ENCODE results near the gene C3orf85.

The C3orf85 gene

DNA sequence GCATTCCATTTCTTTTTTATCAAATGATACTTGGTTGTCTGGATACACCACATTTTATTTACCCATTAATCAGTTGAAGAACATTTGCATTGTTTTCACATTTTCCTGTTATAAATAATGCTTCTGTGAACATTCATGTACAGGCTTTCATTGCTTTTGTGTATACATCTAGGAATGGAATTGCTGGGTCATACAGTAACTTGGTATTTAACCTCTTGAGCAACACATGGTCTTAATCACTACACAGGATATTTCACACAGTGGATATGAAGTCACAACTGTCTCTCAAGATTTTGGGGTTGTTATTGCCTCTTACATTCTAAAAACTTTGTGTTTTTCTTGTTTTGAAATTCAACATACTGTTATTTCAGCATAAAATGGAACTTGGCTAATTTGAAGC is 48.2 kb downstream of the C3orf85 start:
- Histone ChIP-seq H3K4me3 (ENCODE audit: extremely low read depth, insufficient read depth, low read length, poor library complexity, severe bottlenecking) (no peak overlapping the region), H3K27ac (ENCODE audit: low read depth, low read length, severe bottlenecking) (no peak overlapping the region), H3K36me3 (ENCODE audit: control insufficient read depth, insufficient read depth, low read length) (no peaks in the 10 kb centered on the region), H3K9me3 (ENCODE audit: control insufficient read depth, low read length) (no peaks in the 10 kb centered on the region), H3K4me1 (ENCODE audit: control insufficient read depth, insufficient read depth, low read length, poor library complexity, severe bottlenecking) (no peaks in the 10 kb centered on the region)

DNA sequence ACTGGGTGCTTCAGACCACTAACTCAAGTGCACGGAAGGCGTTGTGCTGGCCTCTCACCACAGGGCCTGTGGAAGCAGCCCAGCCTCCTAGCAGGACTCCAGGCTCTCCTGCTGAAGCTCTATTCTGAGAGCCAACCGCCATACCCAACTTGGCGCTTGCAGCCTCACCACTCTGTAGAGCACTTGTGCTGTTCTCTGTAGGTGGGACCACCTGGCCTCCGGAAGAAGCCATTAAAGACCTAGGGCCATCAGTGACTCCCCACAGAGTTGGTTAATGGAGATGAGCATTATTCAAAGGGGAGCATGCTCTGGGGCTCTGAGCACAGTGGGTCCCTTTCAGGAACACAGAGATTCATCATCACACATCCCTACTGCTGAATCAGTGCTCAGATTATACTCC is 50.9 kb downstream of the C3orf85 start:
- Histone ChIP-seq H3K27ac (ENCODE audit: low read depth, low read length, severe bottlenecking) (no peak overlapping the region), H3K4me3 (ENCODE audit: extremely low read depth, insufficient read depth, low read length, poor library complexity, severe bottlenecking) (no peak overlapping the region), H3K4me1 (ENCODE audit: control insufficient read depth, insufficient read depth, low read length, poor library complexity, severe bottlenecking) (no peaks in the 10 kb centered on the region), H3K36me3 (ENCODE audit: control insufficient read depth, insufficient read depth, low read length) (no peaks in the 10 kb centered on the region), H3K9me3 (ENCODE audit: control insufficient read depth, low read length) (no peaks in the 10 kb centered on the region)
- 83% methylated on average over 2 to 5 of the region's 5 CpGs for WGBS, 2 experiments (ENCODE audit: insufficient coverage in 2 of 2)

DNA sequence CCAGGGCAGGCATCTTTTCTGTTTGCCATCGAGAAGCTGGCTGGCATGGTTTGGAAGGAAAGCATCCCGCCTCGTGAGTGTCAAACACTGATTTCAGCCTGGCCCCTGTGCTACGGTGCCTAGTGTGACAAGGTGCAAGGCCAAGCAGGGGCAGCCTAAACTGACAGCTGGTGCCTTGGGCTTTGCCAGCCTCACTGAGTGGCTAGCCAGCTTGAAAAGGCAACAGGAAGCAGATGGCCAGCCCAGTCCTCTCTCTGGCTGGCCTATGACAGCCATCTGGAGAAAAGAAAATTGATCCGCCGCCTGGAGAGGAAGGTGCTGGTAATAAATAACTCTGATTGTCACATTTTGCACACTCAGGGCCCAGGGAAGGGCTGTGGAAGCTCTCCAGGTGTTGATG is 52.2 kb downstream of the C3orf85 start:
- Histone ChIP-seq H3K9me3 (ENCODE audit: control insufficient read depth, low read length) (no peaks in the 10 kb centered on the region), H3K36me3 (ENCODE audit: control insufficient read depth, insufficient read depth, low read length) (no peaks in the 10 kb centered on the region), H3K4me3 (ENCODE audit: extremely low read depth, insufficient read depth, low read length, poor library complexity, severe bottlenecking) (no peak overlapping the region), H3K27ac (ENCODE audit: low read depth, low read length, severe bottlenecking) (no peak overlapping the region), H3K4me1 (ENCODE audit: control insufficient read depth, insufficient read depth, low read length, poor library complexity, severe bottlenecking) (no peaks in the 10 kb centered on the region)
- 90 to 98% methylated on average over 4 of the region's 6 CpGs for WGBS, 2 experiments (ENCODE audit: insufficient coverage in 2 of 2)

DNA sequence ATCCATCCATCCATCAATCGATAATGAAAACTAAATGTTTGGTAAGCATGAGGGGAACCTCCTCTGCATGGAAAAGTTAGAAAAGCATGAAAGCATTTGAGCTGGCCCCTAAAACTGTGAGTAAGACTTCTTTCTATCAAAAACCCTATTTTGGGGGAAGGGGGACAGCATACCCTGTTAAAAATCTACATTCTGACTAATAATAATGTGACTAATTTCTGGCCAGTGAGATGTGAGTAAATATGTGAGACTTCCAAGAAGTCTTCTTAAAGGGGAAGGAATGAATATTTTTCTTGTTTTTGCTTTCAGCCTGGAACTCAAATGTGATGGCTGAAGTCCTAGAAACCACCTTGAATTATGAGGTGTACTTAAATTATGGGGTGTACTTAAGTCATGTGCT is 54.9 kb downstream of the C3orf85 start:
- no peak overlapping the region for H3K27ac ChIP-seq (ENCODE audit: low read depth, low read length, severe bottlenecking)
- H3K36me3 ChIP-seq (ENCODE audit: control insufficient read depth, insufficient read depth, low read length) = no peaks in the 10 kb centered on the region
- peaks cover 10% of the 10 kb centered on the region for H3K4me1 ChIP-seq (ENCODE audit: control insufficient read depth, insufficient read depth, low read length, poor library complexity, severe bottlenecking)
- no peak overlapping the region for H3K4me3 ChIP-seq (ENCODE audit: extremely low read depth, insufficient read depth, low read length, poor library complexity, severe bottlenecking)
- no CpG with 5 or more reads among the region's 1 CpG for WGBS, 2 experiments (ENCODE audit: insufficient coverage in 2 of 2)
- H3K9me3 ChIP-seq (ENCODE audit: control insufficient read depth, low read length) = no peaks in the 10 kb centered on the region

DNA sequence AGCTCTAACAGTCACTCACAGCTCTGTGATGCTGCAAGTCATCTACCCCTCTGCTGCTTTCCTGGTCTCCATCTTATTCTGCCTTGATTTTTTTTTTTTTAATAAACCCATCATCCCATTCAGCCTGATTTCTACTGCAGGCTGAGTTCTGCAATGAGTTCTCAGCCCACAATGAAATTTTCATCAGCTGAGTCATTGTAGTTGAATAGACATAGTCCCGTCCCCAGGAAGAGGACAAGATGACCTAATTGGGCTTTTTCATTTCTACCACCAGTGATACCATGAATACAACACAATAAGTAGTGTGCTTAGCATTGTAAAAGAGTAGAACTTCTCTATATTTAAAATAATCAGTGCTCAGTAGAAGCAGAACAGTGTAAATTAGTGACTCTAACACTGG is 59.3 kb downstream of the C3orf85 start:
- Histone ChIP-seq H3K4me3 (ENCODE audit: extremely low read depth, insufficient read depth, low read length, poor library complexity, severe bottlenecking) (no peak overlapping the region), H3K27ac (ENCODE audit: low read depth, low read length, severe bottlenecking) (peak overlapping the region; percentile 50), H3K4me1 (ENCODE audit: control insufficient read depth, insufficient read depth, low read length, poor library complexity, severe bottlenecking) (peaks cover 11% of the 10 kb centered on the region), H3K9me3 (ENCODE audit: control insufficient read depth, low read length) (no peaks in the 10 kb centered on the region), H3K36me3 (ENCODE audit: control insufficient read depth, insufficient read depth, low read length) (no peaks in the 10 kb centered on the region)
- WGBS, 2 experiments (ENCODE audit: insufficient coverage in 2 of 2) = no CpG with 5 or more reads among the region's 1 CpG

Data from mesodermal cell (in vitro differentiated cells).